Natural killer cell (primary cell): Measurements from ENCODE around the gene DOCK6. TPM values are rescaled to one million over a fixed set of nuclear protein-coding genes. Genes with fewer than 3 reads are reported as not detected.
"Not testable (repeated sequence)": the region's sequence is repeated elsewhere in the genome, so short reads cannot be mapped to it uniquely, and the experiment has no call there.

Source experiments
- ATAC-seq, 3 donors: fragments of 150-1000 bp in 2 of 3; fragments of 200-7000 bp in 1 of 3; cut with Tn5 transposase; 1 replicate in 1 of 3; 2 replicates in 2 of 3; pipeline ENCODE4 v1.10.0; 2021; ENCODE audit warnings: mild to moderate bottlenecking in 2 of 3, moderate library complexity in 2 of 3
- DNase-seq, 2 donors: peaks; one replicate each; pipeline versions ENCODE4 v3.0.0 to v3.0.0-alpha.2; 2013 to 2021; ENCODE audit warnings: mixed read lengths in 1 of 2
- H3K27ac ChIP-seq: one replicate; pipeline ENCODE4 v1.5.1; 2013; ENCODE audit warnings: mild to moderate bottlenecking, low read length
- H3K27me3 ChIP-seq: one replicate; pipeline ENCODE4 v1.6.1; 2013; ENCODE audit warnings: low read length; ENCODE audit not compliant: control insufficient read depth, insufficient read depth
- H3K36me3 ChIP-seq: one replicate; pipeline ENCODE4 v1.6.1; 2013; ENCODE audit warnings: low read length; ENCODE audit not compliant: control insufficient read depth, insufficient read depth
- H3K4me1 ChIP-seq: one replicate; pipeline ENCODE4 v1.6.1; 2013; ENCODE audit warnings: low read length; ENCODE audit not compliant: control insufficient read depth, insufficient read depth
- H3K4me3 ChIP-seq: one replicate; pipeline ENCODE4 v1.5.1; 2013; ENCODE audit warnings: low read length
- H3K9me3 ChIP-seq: one replicate; pipeline ENCODE4 v1.6.1; 2013; ENCODE audit warnings: low read length; ENCODE audit not compliant: control insufficient read depth, insufficient read depth
- H3K27ac Mint-ChIP-seq, 2 donors: one replicate each; pipeline ENCODE4 v1.8.0; 2022; ENCODE audit warnings: mild to moderate bottlenecking in 2 of 2, mixed read lengths in 2 of 2, moderate library complexity in 1 of 2
- H3K27me3 Mint-ChIP-seq, 2 donors: one replicate each; pipeline ENCODE4 v1.8.0; 2022; ENCODE audit warnings: low read depth in 2 of 2, mixed read lengths in 2 of 2
- H3K36me3 Mint-ChIP-seq: one replicate; pipeline ENCODE4 v1.8.0; 2022; ENCODE audit warnings: mixed read lengths
- H3K4me1 Mint-ChIP-seq, 2 donors: one replicate each; pipeline ENCODE4 v1.8.0; 2022; ENCODE audit warnings: mixed read lengths in 2 of 2
- H3K4me3 Mint-ChIP-seq: one replicate; pipeline ENCODE4 v1.8.0; 2022; ENCODE audit warnings: mild to moderate bottlenecking, moderate library complexity, mixed read lengths
- H3K9me3 Mint-ChIP-seq, 2 donors: one replicate each; pipeline ENCODE4 v1.8.0; 2022; ENCODE audit warnings: mixed read lengths in 2 of 2
- WGBS: methylation state at CpG from one replicate; pipeline ENCODE4 v1.1.7; 2013; ENCODE audit warnings: missing lambda C conversion rate; ENCODE audit not compliant: insufficient coverage; 5-methylcytosine and 5-hydroxymethylcytosine counted together
- intact Hi-C: fragments of 100-400 bp; cut with micrococcal nuclease; formaldehyde crosslinking; loops from one replicate; pipeline ENCODE4 v1.14.2; 2022
- total RNA-seq, 4 donors: library from RNA; stranded (reverse); fragments of 120-200 nt in 1 of 4; gene quantifications; one replicate each; pipeline versions ENCODE4 v1.2.3 to v1.2.4, GENCODE V29; 2013 to 2022
- TF ChIP-seq, protein P1 (sequence below): fragments of 200-600 bp; IDR thresholded peaks from one replicate; pipeline ENCODE4 v1.8.0; 2022; ENCODE audit warnings: antibody characterized with exemption

DOCK6 gene
- total RNA-seq, 3 donors from 2014 or later (not counting 1 experiment from before 2014, with no cell fraction given) = 0.82 to 2.3 (median 0.86) TPM

DNA sequence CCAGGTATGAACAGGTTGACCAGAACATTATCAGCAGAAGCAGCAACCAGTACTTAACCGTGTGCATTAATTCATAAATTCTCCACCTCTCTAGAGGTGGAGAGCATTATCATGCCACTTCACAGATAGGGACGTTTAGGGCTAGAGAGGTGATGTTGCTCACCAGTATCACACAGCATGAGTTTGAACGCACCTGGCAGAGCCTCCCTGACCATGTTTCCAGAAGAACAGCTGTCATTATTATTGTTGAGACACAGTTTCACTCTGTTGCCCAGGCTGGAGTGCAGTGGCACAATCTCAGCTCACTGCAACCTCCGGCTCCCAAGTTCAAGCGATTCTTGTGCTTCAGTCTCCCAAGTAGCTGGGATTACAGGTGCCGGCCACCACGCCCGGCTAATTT lies 71.8 kb downstream of the DOCK6 start:
- Mint-ChIP-seq H3K27me3 (no peaks in the 10 kb centered on the region), H3K36me3 (no peaks in the 10 kb centered on the region), H3K27ac (no peak overlapping the region), H3K9me3 (no peaks in the 10 kb centered on the region), H3K4me1 (peaks cover 0 to 2% of the 10 kb centered on the region in 2 donors), H3K4me3 (no peak overlapping the region)
- 93% methylated on average over 8 of the region's 8 CpGs for WGBS
- Histone ChIP-seq H3K27ac (no peak overlapping the region), H3K27me3 (no peaks in the 10 kb centered on the region), H3K9me3 (no peaks in the 10 kb centered on the region), H3K4me3 (no peak overlapping the region), H3K4me1 (no peaks in the 10 kb centered on the region), H3K36me3 (no peaks in the 10 kb centered on the region)
- no peak for DNase-seq
- intact Hi-C loops = no loop called here
- ATAC-seq = no peak
- TF ChIP-seq, protein P1, sequence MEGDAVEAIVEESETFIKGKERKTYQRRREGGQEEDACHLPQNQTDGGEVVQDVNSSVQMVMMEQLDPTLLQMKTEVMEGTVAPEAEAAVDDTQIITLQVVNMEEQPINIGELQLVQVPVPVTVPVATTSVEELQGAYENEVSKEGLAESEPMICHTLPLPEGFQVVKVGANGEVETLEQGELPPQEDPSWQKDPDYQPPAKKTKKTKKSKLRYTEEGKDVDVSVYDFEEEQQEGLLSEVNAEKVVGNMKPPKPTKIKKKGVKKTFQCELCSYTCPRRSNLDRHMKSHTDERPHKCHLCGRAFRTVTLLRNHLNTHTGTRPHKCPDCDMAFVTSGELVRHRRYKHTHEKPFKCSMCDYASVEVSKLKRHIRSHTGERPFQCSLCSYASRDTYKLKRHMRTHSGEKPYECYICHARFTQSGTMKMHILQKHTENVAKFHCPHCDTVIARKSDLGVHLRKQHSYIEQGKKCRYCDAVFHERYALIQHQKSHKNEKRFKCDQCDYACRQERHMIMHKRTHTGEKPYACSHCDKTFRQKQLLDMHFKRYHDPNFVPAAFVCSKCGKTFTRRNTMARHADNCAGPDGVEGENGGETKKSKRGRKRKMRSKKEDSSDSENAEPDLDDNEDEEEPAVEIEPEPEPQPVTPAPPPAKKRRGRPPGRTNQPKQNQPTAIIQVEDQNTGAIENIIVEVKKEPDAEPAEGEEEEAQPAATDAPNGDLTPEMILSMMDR = no peak

DNA sequence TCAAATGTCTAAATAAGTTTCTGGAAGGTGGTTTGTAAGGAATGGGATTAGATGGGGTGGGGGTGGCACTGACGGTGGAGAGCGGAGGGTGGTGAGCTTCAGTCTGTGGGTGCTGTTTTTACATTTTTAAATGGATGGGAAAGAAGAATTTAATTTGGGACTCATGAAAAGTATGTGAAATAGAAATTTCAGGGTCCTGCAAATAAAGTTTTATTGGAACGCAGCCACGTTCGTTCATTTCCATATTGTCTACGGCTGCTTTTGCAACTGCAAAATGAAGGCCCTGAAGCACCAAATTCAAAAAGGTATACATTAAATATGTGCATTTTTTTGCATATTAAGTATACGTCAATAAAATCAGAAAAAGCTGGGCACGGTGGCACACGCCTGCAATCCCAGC lies 74.9 kb downstream of the DOCK6 start:
- no peaks in the 10 kb centered on the region for H3K4me1 Mint-ChIP-seq
- 95% methylated on average over 9 of the region's 9 CpGs for WGBS

DNA sequence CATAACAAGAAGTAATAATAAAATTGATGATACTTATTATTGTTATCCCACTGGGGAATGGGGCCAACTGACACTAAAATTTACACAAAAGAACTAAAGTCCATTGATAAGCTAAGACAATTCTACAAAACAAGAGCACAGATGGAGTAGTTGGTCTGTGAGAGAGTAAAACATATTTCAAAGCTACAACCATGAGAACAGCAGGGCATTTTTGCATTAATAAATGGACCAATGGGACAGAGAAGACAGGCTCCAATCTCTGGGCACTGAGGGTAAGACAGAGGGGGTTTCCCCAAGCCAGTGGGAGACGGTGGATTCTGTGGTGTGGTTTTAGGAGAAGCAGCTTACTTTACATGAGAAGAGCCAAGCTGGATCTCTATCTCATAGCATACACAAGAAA lies 79.3 kb downstream of the DOCK6 start:
- Mint-ChIP-seq H3K27me3 (no peaks in the 10 kb centered on the region), H3K36me3 (no peaks in the 10 kb centered on the region), H3K27ac (no peak overlapping the region), H3K4me3 (no peak overlapping the region), H3K9me3 (no peaks in the 10 kb centered on the region), H3K4me1 (no peaks in the 10 kb centered on the region)
- TF ChIP-seq, protein P1 = no peak
- intact Hi-C loops = no loop called here
- no peaks in the 10 kb centered on the region for H3K36me3 ChIP-seq
- no CpG with 5 or more reads among the region's 1 CpG for WGBS
- no peaks in the 10 kb centered on the region for H3K4me1 ChIP-seq
- no peaks in the 10 kb centered on the region for H3K9me3 ChIP-seq
- no peaks in the 10 kb centered on the region for H3K27me3 ChIP-seq
- H3K4me3 ChIP-seq = no peak overlapping the region
- H3K27ac ChIP-seq = no peak overlapping the region
- DNase-seq (no peak), ATAC-seq (no peak)

More for the DNA sequence above, 74.9 kb downstream of the DOCK6 start:
- TF ChIP-seq, protein P1 = no peak
- Histone ChIP-seq H3K4me1 (no peaks in the 10 kb centered on the region), H3K27ac (no peak overlapping the region), H3K36me3 (no peaks in the 10 kb centered on the region), H3K4me3 (no peak overlapping the region), H3K9me3 (no peaks in the 10 kb centered on the region), H3K27me3 (no peaks in the 10 kb centered on the region)
- Mint-ChIP-seq H3K27ac (no peak overlapping the region), H3K27me3 (no peaks in the 10 kb centered on the region), H3K4me3 (no peak overlapping the region), H3K36me3 (no peaks in the 10 kb centered on the region), H3K9me3 (no peaks in the 10 kb centered on the region)
- intact Hi-C loops = no loop called here
- DNase-seq (no peak), ATAC-seq (no peak)

DNA sequence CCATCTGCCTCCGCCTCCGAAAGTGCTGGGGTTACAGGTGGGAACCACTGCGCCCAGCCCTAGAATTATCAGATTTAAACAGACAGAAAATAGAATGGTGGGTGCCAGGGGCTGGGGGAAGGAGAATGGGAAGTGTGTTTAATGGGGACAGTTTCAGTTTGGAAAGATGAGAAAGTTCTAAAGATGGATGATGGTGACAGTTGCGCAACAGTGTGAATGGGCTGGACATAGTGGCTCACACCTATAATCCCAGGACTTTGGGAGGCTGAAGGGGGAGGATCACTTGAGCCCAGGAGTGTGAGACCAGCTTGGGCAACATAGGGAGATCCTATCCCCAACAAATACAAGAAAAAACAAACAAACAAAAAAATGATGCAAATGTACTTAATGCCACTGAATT lies 80.8 kb downstream of the DOCK6 start:
- TF ChIP-seq, protein P1 = no peak
- WGBS = 97% methylated on average over 4 of the region's 4 CpGs
- Histone ChIP-seq H3K27ac (no peak overlapping the region), H3K4me3 (no peak overlapping the region), H3K4me1 (no peaks in the 10 kb centered on the region), H3K9me3 (no peaks in the 10 kb centered on the region), H3K36me3 (no peaks in the 10 kb centered on the region), H3K27me3 (no peaks in the 10 kb centered on the region)
- Mint-ChIP-seq H3K27ac (no peak overlapping the region), H3K4me1 (no peaks in the 10 kb centered on the region), H3K9me3 (no peaks in the 10 kb centered on the region), H3K27me3 (no peaks in the 10 kb centered on the region), H3K36me3 (no peaks in the 10 kb centered on the region), H3K4me3 (no peak overlapping the region)
- intact Hi-C loops = no loop called here
- DNase-seq (no peak), ATAC-seq (no peak)

DNA sequence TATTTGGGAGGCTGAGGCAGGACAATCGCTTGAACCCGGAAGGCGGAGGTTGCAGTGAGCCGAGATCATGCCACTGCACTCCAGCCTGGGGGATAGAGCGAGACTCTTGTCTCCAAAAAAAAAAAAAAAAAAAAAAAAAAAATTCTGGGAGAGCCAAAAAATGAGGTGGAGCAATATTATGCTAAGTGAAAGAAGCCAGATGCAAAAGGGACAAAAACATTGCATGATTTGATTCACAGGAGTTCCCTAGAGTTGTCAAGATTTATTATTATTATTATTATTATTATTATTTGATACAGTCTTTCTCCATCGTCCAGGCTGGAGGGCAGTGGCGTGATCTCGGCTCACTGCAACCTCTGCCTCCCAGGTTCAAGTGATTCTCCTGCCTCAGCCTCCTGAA lies 81.3 kb downstream of the DOCK6 start:
- H3K4me3 Mint-ChIP-seq, H3K4me3 ChIP-seq, H3K27ac Mint-ChIP-seq, H3K27me3 Mint-ChIP-seq, H3K9me3 Mint-ChIP-seq, DNase-seq, ATAC-seq, H3K9me3 ChIP-seq, H3K27ac ChIP-seq, H3K4me1 Mint-ChIP-seq, H3K36me3 ChIP-seq, H3K4me1 ChIP-seq, H3K27me3 ChIP-seq, H3K36me3 Mint-ChIP-seq, intact Hi-C loops: not testable (repeated sequence)
- WGBS = 96% methylated on average over 8 of the region's 8 CpGs
